Colonic mucosa (tissue), 4 donors: Measurements from ENCODE around the gene KCNJ6. TPM values are rescaled to one million over a fixed set of nuclear protein-coding genes. Genes with fewer than 3 reads are reported as not detected.
"Not testable (repeated sequence)": the region's sequence is repeated elsewhere in the genome, so short reads cannot be mapped to it uniquely, and the experiment has no call there.

Experiments
- DNase-seq: peaks from one replicate; pipeline ENCODE4 v3.0.0-alpha.2; 2020
- H3K27ac ChIP-seq: fragments of 200-600 bp; one replicate; pipeline ENCODE4 v1.8.0; 2021
- H3K27me3 ChIP-seq: fragments of 200-600 bp; one replicate; pipeline ENCODE4 v1.8.0; 2021
- H3K36me3 ChIP-seq: fragments of 200-600 bp; one replicate; pipeline ENCODE4 v1.8.0; 2021
- H3K4me1 ChIP-seq: fragments of 200-600 bp; one replicate; pipeline ENCODE4 v1.8.0; 2021; ENCODE audit warnings: mild to moderate bottlenecking
- H3K4me3 ChIP-seq: fragments of 200-600 bp; one replicate; pipeline ENCODE4 v1.8.0; 2021
- H3K9ac ChIP-seq, 2 donors: one replicate each; pipeline ENCODE4 v1.7.0; 2013; ENCODE audit warnings: control low read depth in 2 of 2, low read depth in 2 of 2, low read length in 2 of 2
- H3K9me3 ChIP-seq: fragments of 200-600 bp; one replicate; pipeline ENCODE4 v1.8.0; 2021
- intact Hi-C: fragments of 100-400 bp; cut with DNase I; formaldehyde crosslinking; loops from one replicate; pipeline ENCODE4 v1.14.1; 2022
- total RNA-seq, 2 donors: library from RNA; stranded (reverse); fragmentation: NEBNext Ultra II Directional in 1 of 2; extraction: Animal tissue kit (Norgen Biotek cat#: 25700) in 1 of 2; gene quantifications; one replicate each; pipeline ENCODE4 v1.2.1, GENCODE V29; 2021
- TF ChIP-seq, protein P1 (sequence below): fragments of 200-600 bp; IDR thresholded peaks from one replicate; pipeline ENCODE4 v1.8.0; 2022; ENCODE audit warnings: antibody characterized with exemption, mild to moderate bottlenecking
- donor health status: healthy.
- donor health status: DM: no; HTN: no; CAD: no.
- donor health status: DM: no; HTN: no; CAD: no.

Gene KCNJ6
- total RNA-seq, 2 donors from 2014 or later: 0.05 to 0.21 TPM

DNA sequence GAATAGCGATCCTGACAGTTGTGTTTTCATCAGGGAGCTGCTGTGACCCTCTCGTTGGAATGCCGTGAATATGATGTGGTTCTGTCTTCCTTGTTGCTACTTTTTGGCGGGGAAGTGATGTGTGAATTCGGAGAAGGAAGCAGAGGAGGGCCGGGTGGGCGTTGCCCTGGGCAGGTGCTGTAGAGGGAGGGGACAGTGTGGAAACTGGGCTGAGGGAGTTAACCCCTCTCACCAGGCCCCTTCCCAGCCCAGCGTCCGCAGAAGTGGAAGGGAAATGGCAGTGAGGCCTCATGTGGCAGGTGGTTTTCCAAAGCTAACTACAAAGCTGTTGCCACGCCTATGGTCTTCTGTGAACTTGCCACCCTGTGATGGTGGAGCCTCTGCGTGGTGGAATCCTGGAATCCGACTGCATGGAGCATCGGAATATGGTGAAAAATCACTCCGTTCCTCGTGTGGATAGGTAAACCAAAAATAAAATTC is 321.7 kb downstream of the KCNJ6 start:
- no peaks in the 10 kb centered on the region for H3K36me3 ChIP-seq
- H3K4me1 ChIP-seq: no peaks in the 10 kb centered on the region
- H3K9me3 ChIP-seq: no peaks in the 10 kb centered on the region
- H3K9ac ChIP-seq: no peak overlapping the region
- no peak overlapping the region for H3K4me3 ChIP-seq
- intact Hi-C loops: no loop called here
- H3K27ac ChIP-seq: no peak overlapping the region
- DNase-seq: no peak
- TF ChIP-seq, protein P1, sequence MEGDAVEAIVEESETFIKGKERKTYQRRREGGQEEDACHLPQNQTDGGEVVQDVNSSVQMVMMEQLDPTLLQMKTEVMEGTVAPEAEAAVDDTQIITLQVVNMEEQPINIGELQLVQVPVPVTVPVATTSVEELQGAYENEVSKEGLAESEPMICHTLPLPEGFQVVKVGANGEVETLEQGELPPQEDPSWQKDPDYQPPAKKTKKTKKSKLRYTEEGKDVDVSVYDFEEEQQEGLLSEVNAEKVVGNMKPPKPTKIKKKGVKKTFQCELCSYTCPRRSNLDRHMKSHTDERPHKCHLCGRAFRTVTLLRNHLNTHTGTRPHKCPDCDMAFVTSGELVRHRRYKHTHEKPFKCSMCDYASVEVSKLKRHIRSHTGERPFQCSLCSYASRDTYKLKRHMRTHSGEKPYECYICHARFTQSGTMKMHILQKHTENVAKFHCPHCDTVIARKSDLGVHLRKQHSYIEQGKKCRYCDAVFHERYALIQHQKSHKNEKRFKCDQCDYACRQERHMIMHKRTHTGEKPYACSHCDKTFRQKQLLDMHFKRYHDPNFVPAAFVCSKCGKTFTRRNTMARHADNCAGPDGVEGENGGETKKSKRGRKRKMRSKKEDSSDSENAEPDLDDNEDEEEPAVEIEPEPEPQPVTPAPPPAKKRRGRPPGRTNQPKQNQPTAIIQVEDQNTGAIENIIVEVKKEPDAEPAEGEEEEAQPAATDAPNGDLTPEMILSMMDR: no peak
- no peaks in the 10 kb centered on the region for H3K27me3 ChIP-seq

DNA sequence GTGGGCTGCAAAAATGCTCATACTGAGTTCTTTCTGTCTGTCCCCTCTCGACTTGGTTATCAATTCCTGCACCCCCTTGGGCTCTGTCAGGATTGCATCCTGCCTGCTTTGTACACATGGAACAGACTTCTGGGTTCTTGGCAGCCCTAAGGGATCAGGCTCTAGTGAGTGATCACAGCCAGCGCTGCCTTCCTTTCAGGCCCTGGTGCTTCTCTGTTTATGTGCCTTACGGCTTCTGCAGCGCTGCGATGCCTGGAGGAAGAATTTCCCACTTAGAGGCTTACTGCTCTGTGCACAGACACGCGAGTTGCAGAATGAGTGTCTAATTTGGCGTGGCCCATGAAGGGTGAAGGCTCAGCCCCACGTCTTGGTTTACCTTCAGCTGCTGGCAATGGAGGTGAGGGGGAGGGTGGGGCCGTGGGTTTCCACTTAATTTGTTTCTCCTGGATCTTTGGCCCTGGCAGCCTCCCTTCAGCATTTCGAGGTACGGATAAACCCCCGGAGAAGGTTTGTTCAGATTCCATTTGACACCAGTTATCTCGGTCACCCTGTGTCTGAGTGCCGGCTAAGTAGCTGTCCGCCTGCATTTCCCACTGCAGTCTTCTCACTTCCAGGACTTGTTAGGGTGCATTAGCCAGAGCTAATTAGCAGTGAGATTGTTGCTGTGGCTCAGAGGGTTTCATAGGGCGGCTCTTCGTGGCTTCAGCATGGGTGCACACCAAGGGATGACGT is 322.4 kb downstream of the KCNJ6 start:
- Histone ChIP-seq H3K27me3 (no peaks in the 10 kb centered on the region), H3K36me3 (no peaks in the 10 kb centered on the region), H3K9me3 (no peaks in the 10 kb centered on the region), H3K4me1 (no peaks in the 10 kb centered on the region), H3K27ac (no peak overlapping the region), H3K9ac (no peak overlapping the region), H3K4me3 (no peak overlapping the region)
- TF ChIP-seq, protein P1: no peak
- no peak for DNase-seq
- intact Hi-C loops: no loop called here

DNA sequence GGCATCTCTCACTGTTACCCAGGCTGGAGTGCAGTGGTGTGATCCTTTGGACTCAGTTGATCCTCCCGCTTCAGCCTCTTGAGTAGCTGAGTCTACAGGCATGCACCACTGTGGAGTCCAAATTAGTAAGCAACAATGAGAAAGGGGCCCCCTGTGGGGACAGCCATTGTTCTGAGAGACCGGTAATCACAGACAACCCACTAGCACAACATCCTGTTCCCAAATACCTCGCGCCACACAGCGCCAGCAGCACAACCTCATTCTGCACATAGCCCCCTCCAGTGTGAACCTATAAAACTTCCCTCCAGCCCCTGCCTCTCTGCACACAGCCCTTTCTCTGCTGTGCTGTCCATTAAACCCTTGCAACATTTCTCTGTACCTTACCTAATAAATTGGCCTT is 323.2 kb downstream of the KCNJ6 start:
- no peak overlapping the region for H3K27ac ChIP-seq
- TF ChIP-seq, protein P1: no peak
- intact Hi-C loops: no loop called here
- no peaks in the 10 kb centered on the region for H3K9me3 ChIP-seq
- H3K4me3 ChIP-seq: no peak overlapping the region
- H3K36me3 ChIP-seq: no peaks in the 10 kb centered on the region
- DNase-seq: no peak
- no peak overlapping the region for H3K9ac ChIP-seq
- H3K27me3 ChIP-seq: no peaks in the 10 kb centered on the region
- H3K4me1 ChIP-seq: no peaks in the 10 kb centered on the region

DNA sequence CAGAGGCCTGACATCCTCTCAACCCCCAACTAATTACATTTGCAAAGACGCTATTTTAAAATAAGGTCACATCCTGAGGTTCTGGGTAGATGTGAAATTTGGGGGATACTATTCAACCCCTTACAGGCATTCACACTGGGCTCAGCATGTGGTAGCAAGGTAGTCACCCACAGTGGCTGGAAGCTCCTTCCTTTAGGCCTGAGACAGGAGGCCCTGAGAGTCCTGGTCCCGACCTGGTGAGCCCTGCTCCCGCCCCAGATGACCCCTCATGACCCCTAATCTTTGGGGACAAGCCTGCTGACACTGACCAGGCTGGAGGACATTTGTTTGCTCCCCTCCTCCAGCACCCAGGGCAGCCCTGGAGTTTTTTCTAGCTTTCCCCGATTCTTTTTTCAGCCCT is 323.8 kb downstream of the KCNJ6 start:
- no peaks in the 10 kb centered on the region for H3K4me1 ChIP-seq
- no peak for DNase-seq
- TF ChIP-seq, protein P1: no peak

DNA sequence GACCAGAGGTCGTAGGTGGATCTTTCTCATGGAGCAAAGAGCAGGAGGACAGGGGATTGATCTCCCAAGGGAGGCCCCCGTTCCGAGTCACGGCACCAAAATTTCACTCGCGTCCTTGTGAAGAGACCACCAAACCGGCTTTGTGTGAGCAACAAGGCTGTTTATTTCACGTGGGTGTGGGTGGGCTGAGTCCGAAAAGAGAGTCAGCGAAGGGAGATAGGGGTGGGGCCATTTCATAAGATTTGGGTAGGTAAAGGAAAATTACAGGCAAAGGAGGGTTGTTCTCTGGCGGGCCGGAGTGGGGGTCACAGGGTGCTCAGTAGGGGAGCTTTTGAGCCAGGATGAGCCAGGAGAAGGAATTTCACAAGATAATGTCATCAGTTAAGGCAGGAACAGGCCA is 324.3 kb downstream of the KCNJ6 start:
- H3K27me3 ChIP-seq, H3K27ac ChIP-seq, DNase-seq, intact Hi-C loops, H3K4me3 ChIP-seq, H3K4me1 ChIP-seq, H3K9me3 ChIP-seq, H3K9ac ChIP-seq, H3K36me3 ChIP-seq: not testable (repeated sequence)

More for the DNA sequence above, 323.8 kb downstream of the KCNJ6 start:
- no peaks in the 10 kb centered on the region for H3K36me3 ChIP-seq
- intact Hi-C loops: no loop called here
- no peaks in the 10 kb centered on the region for H3K9me3 ChIP-seq
- H3K27ac ChIP-seq: no peak overlapping the region
- H3K9ac ChIP-seq: no peak overlapping the region
- H3K4me3 ChIP-seq: no peak overlapping the region
- no peaks in the 10 kb centered on the region for H3K27me3 ChIP-seq

DNA sequence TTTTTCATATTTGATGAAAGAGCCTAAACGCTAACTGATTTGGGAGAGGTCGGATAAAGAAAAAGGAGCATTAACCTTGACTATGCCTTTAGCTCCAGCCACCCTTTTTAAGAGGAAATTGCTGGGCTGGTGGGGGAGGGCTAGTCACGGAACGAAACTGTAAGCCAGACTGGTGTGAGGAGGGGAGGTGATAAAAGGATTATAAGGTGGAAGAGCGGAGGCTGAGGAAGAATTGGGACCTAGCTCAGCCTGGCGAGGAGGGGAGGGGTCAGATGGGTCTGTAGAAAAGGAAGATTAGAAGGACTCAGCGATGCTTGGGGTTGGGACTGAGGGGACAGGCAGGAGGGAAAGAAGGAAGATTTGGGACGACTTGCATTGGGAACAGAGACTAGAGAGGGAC is 325.4 kb downstream of the KCNJ6 start:
- H3K4me3 ChIP-seq, H3K9ac ChIP-seq, H3K27ac ChIP-seq, H3K36me3 ChIP-seq, H3K27me3 ChIP-seq, intact Hi-C loops, H3K9me3 ChIP-seq, H3K4me1 ChIP-seq, DNase-seq: not testable (repeated sequence)

DNA sequence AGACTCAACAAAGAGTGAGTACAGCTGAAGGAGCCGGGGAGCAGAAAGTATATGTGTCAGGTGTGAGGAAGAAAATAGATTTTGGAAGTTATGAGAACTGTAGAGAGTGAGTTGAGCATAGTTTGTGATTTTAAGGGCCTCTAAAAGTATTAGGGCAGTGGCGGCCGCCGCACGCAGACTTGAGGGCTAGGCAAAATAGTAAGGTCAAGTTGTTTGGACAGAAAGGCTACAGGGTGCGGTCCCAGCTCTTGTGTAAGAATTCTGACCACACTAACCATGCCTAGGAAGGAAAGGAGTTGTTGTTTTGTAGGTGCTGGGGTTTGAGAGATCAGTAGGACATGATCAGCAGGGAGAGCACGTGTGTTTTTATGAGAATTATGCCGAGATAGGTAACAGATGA is 327.6 kb downstream of the KCNJ6 start:
- H3K4me3 ChIP-seq, H3K27ac ChIP-seq, H3K36me3 ChIP-seq, H3K4me1 ChIP-seq, H3K27me3 ChIP-seq, DNase-seq, H3K9me3 ChIP-seq, intact Hi-C loops, H3K9ac ChIP-seq: not testable (repeated sequence)
